Endodermal cell (in vitro differentiated cells): ENCODE measurements around the gene HSPB7. TPM values are rescaled to one million over a fixed set of nuclear protein-coding genes. Genes with fewer than 3 reads are reported as not detected.
"Not testable (repeated sequence)": the region's sequence is repeated elsewhere in the genome, so short reads cannot be mapped to it uniquely, and the experiment has no call there.

Experiments
- DNase-seq: peaks from one replicate; pipeline ENCODE4 v3.0.0-alpha.2; 2017
- H3K27ac ChIP-seq: 2 replicates; pipeline ENCODE4 v1.5.1; 2013; ENCODE audit warnings: mild to moderate bottlenecking, low read depth, low read length, moderate library complexity
- H3K27me3 ChIP-seq: 2 replicates; pipeline ENCODE4 v1.6.1; 2013; ENCODE audit warnings: mild to moderate bottlenecking, low read length, moderate library complexity; ENCODE audit not compliant: insufficient read depth, control insufficient read depth, poor library complexity, severe bottlenecking
- H3K36me3 ChIP-seq: 2 replicates; pipeline ENCODE4 v1.7.0; 2013; ENCODE audit warnings: mild to moderate bottlenecking, low read length, moderate library complexity; ENCODE audit not compliant: control insufficient read depth, insufficient read depth
- H3K4me1 ChIP-seq: one replicate; pipeline ENCODE4 v1.7.0; 2013; ENCODE audit warnings: low read length; ENCODE audit not compliant: control insufficient read depth, insufficient read depth
- H3K4me3 ChIP-seq: 2 replicates; pipeline ENCODE4 v1.5.1; 2013; ENCODE audit warnings: mild to moderate bottlenecking, low read length, moderate library complexity
- H3K9ac ChIP-seq: 2 replicates; pipeline ENCODE4 v1.6.1; 2013; ENCODE audit warnings: mild to moderate bottlenecking, low read length, moderate library complexity; ENCODE audit not compliant: poor library complexity, severe bottlenecking; ENCODE audit errors: extremely low read depth
- H3K9me3 ChIP-seq: 2 replicates; pipeline ENCODE4 v1.6.1; 2013; ENCODE audit warnings: mild to moderate bottlenecking, low read length, moderate library complexity; ENCODE audit not compliant: control insufficient read depth
- H3K27ac Mint-ChIP-seq: 2 replicates; pipeline ENCODE4 v1.8.0; 2020; ENCODE audit warnings: mixed read lengths
- H3K27me3 Mint-ChIP-seq: 2 replicates; pipeline ENCODE4 v1.8.0; 2021; ENCODE audit warnings: mild to moderate bottlenecking, mixed read lengths; ENCODE audit not compliant: insufficient read depth
- H3K36me3 Mint-ChIP-seq: 2 replicates; pipeline ENCODE4 v1.8.0; 2020; ENCODE audit warnings: low read depth, mixed read lengths
- H3K4me1 Mint-ChIP-seq: 2 replicates; pipeline ENCODE4 v1.8.0; 2020; ENCODE audit warnings: mixed read lengths
- H3K4me3 Mint-ChIP-seq: 2 replicates; pipeline ENCODE4 v1.8.0; 2020; ENCODE audit warnings: mild to moderate bottlenecking, moderate library complexity, mixed read lengths
- H3K9me3 Mint-ChIP-seq: 2 replicates; pipeline ENCODE4 v1.8.0; 2020; ENCODE audit warnings: mild to moderate bottlenecking, mixed read lengths
- CTCF ChIP-seq: fragments of 200-600 bp; sonication (generic); conservative IDR thresholded peaks from 2 replicates; pipeline ENCODE4 v1.5.0; 2021; ENCODE audit warnings: antibody characterized with exemption, mild to moderate bottlenecking
- WGBS, 2 experiments: methylation state at CpG; one replicate each; pipeline versions ENCODE4 v1.1.5 to v1.1.7; 2013; ENCODE audit warnings: missing lambda C conversion rate in 2 of 2, mixed read lengths in 1 of 2; ENCODE audit not compliant: insufficient coverage in 1 of 2, insufficient read length in 1 of 2; 5-methylcytosine and 5-hydroxymethylcytosine counted together
- total RNA-seq, 2 donors: library from RNA; stranded (reverse); fragmentation: NEBNext Ultra II Directional in 1 of 2; extraction: Animal tissue kit (Norgen Biotek cat#: 25700) in 1 of 2; gene quantifications; 2 replicates in 1 of 2; 3 replicates in 1 of 2; pipeline ENCODE4 v1.2.1, GENCODE V29; 2021

Gene HSPB7
- total RNA-seq, 2 donors from 2014 or later: 0.15 TPM; not detected in 1

- no peaks in the 10 kb centered on the region for H3K36me3 ChIP-seq
- H3K9me3 ChIP-seq: no peaks in the 10 kb centered on the region
- peaks cover 6% of the 10 kb centered on the region for H3K27me3 ChIP-seq
- no peaks in the 10 kb centered on the region for H3K9me3 Mint-ChIP-seq
- no peak overlapping the region for H3K27ac Mint-ChIP-seq
- TF ChIP-seq CTCF: no peak
- no peak overlapping the region for H3K27ac ChIP-seq
- H3K27me3 Mint-ChIP-seq: peaks cover 27% of the 10 kb centered on the region
- H3K4me3 Mint-ChIP-seq: no peak overlapping the region
- no peak for DNase-seq
- no peaks in the 10 kb centered on the region for H3K4me1 ChIP-seq
- H3K36me3 Mint-ChIP-seq: no peaks in the 10 kb centered on the region
- no peak overlapping the region for H3K4me3 ChIP-seq
- no peaks in the 10 kb centered on the region for H3K4me1 Mint-ChIP-seq
- 43 to 59% methylated on average over 1 of the region's 1 CpG for WGBS, 2 experiments
- H3K9ac ChIP-seq: no peak overlapping the region
Measured at GRCh38 chr1:15983275-15983674, 34.6 kb downstream of the HSPB7 start.

- Histone ChIP-seq H3K36me3 (no peaks in the 10 kb centered on the region), H3K4me1 (no peaks in the 10 kb centered on the region), H3K27ac (no peak overlapping the region), H3K4me3 (no peak overlapping the region), H3K27me3 (peaks cover 6% of the 10 kb centered on the region), H3K9me3 (peaks cover 1% of the 10 kb centered on the region), H3K9ac (no peak overlapping the region)
- Mint-ChIP-seq H3K36me3 (no peaks in the 10 kb centered on the region), H3K4me3 (no peak overlapping the region), H3K9me3 (peaks cover 1% of the 10 kb centered on the region), H3K4me1 (no peaks in the 10 kb centered on the region), H3K27ac (no peak overlapping the region), H3K27me3 (peaks cover 25% of the 10 kb centered on the region)
- no peak for DNase-seq
- WGBS, 2 experiments: 77 to 86% methylated on average over 2 to 3 of the region's 3 CpGs
- TF ChIP-seq CTCF: no peak
Measured at GRCh38 chr1:15981679-15982078, 36.2 kb downstream of the HSPB7 start.

GRCh38 chr1:15977947-15978346, 39.9 kb downstream of the HSPB7 start:
- not testable (repeated sequence) for DNase-seq, H3K4me1 ChIP-seq, H3K36me3 ChIP-seq, H3K9me3 ChIP-seq, H3K36me3 Mint-ChIP-seq, H3K9me3 Mint-ChIP-seq, H3K27ac ChIP-seq, H3K27ac Mint-ChIP-seq, H3K4me3 ChIP-seq, H3K27me3 ChIP-seq, H3K9ac ChIP-seq, H3K4me3 Mint-ChIP-seq, H3K4me1 Mint-ChIP-seq
- 86 to 93% methylated on average over 3 of the region's 4 CpGs for WGBS, 2 experiments
- peaks cover 11% of the 10 kb centered on the region for H3K27me3 Mint-ChIP-seq
